Measurements from ENCODE around the gene PML.

PML gene

DNA sequence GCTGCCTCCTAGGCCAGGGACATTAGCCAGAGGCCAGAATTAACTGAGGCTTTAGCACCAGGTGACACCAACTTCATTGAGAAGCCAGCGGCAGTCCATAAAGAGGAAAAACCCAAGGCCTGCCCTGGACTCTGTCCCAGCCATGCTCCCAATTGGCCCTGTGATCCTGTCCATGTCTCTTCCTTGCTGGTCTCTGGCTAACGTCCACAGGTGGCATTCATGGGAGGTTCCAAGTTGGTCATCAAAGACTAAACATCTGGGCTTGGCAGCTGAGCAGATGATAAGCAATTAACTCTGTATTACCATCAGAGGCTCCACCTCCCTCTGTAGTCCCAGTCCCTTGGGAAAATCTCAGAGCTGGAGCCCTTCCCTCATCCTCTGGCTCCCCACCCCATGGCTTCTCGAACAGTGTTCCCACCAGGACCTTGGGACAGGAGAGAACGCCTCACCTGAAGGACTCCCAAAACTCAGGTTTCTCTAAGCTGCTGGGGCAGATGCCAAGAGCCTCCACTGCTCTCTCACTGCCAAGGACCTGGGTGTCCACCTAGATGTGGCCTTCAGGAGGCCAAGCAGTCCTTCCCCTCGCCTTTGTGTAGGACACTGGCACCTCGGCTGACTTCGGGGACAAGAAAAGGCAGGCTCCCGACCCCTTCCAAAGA lies 47.4 kb downstream of the PML start:
- no peak for TF ChIP-seq POLR2A (IDR thresholded peaks at IDR 0.05; ENCODE audit: low read depth, low read length)
- TF ChIP-seq POU2F2 (IDR thresholded peaks at IDR 0.05; ENCODE audit: low read depth, low read length), result no peak
- DNase-seq (ENCODE audit: insufficient read length, low spot score), result no peak
- FAIRE-seq, result no peak

DNA sequence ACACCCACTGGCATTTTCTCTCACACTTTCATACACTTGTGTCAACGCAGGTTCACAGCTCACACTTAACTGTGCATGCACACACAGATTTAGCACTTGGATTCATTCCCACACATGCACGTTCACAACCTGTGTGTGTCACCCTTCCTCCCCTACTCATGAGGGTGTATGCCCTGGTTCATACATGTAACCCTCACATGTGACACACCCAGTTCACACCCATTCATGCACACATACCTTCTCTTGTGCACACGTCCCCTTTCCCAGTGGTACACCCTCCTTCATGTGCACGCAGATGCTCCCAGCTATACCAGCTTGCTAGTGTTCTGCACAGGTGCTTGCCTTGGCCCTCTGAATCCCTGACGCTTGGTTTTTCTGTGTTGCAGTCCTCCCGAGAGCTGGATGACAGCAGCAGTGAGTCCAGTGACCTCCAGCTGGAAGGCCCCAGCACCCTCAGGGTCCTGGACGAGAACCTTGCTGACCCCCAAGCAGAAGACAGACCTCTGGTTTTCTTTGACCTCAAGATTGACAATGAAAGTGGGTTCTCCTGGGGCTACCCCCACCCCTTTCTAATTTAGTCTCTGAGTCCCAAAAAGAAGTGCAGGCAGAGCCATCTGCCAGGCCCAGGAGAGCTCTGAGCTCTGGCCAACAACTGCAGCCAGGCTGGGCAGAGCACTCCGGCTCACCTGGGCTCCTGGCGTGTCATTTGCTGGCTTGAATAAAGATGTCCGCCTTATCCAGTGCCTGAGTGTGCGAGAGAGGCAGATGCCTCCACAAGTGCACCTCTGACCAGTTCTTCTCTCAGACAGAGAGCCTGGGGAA lies 48.3 kb downstream of the PML start:
- DNase-seq (ENCODE audit: insufficient read length, low spot score) (no peak), FAIRE-seq (no peak)
- TF ChIP-seq TAF1 (IDR thresholded peaks at IDR 0.05; ENCODE audit: low read depth, low read length) (no peak), PAX5 (IDR thresholded peaks at IDR 0.05; ENCODE audit: insufficient read depth, low read length, severe bottlenecking) (no peak), POU2F2 (IDR thresholded peaks at IDR 0.05; ENCODE audit: low read depth, low read length) (no peak), POLR2A (IDR thresholded peaks at IDR 0.05; ENCODE audit: low read depth, low read length) (no peak), SPI1 (IDR thresholded peaks at IDR 0.05; ENCODE audit: low read depth, low read length) (no peak), POLR2AphosphoS5 (IDR thresholded peaks at IDR 0.05; ENCODE audit: low read depth, low read length) (no peak)

DNA sequence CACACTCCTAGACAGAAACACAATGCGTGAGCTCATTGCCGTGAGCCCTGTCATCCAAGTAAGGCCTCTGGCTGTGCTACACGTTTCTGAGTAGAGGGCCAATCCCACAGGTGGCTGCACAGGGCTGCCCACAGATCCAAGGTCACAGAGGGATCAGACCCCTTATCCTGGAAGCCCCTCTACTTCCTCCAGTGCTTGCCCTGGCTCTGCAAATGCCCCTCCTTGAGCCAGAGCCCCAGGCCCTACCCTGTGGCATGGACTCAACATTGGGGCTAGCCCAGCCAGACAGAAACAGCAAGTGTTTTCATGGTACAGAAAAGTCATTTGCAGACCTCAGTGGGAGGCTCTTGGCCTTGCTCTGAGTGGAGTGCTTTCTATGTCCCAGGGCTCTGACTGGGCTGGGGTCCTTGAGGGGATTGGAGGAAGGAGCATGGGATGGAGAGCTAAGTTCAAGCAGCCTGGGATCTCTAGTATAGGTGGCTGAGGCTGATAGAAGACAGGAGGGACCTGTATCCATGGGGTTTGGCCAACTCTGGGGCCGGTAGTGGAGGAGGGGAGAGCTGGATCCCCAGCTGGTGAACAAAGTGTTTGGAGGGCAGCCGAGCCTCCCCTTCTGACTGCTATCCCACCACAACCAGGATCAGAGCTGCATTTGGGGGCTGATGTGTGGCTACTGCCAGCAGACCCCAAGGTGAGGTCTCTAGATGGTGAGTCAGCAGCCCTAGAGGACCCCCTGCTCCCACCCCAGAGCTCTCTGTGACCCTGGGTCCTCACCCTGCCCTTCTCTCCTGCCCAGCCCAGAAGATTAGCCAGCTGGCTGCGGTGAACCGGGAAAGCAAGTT lies 49.1 kb downstream of the PML start:
- TF ChIP-seq PAX5 (IDR thresholded peaks at IDR 0.05; ENCODE audit: insufficient read depth, low read length, severe bottlenecking), result no peak
- no peak for TF ChIP-seq POLR2A (IDR thresholded peaks at IDR 0.05; ENCODE audit: low read depth, low read length)
- TF ChIP-seq SPI1 (IDR thresholded peaks at IDR 0.05; ENCODE audit: low read depth, low read length), result no peak
- TF ChIP-seq POU2F2 (IDR thresholded peaks at IDR 0.05; ENCODE audit: low read depth, low read length), result no peak
- TF ChIP-seq POLR2AphosphoS5 (IDR thresholded peaks at IDR 0.05; ENCODE audit: low read depth, low read length), result no peak
- TF ChIP-seq TAF1 (IDR thresholded peaks at IDR 0.05; ENCODE audit: low read depth, low read length), result no peak
- FAIRE-seq (no peak), DNase-seq (ENCODE audit: insufficient read length, low spot score) (no peak)

DNA sequence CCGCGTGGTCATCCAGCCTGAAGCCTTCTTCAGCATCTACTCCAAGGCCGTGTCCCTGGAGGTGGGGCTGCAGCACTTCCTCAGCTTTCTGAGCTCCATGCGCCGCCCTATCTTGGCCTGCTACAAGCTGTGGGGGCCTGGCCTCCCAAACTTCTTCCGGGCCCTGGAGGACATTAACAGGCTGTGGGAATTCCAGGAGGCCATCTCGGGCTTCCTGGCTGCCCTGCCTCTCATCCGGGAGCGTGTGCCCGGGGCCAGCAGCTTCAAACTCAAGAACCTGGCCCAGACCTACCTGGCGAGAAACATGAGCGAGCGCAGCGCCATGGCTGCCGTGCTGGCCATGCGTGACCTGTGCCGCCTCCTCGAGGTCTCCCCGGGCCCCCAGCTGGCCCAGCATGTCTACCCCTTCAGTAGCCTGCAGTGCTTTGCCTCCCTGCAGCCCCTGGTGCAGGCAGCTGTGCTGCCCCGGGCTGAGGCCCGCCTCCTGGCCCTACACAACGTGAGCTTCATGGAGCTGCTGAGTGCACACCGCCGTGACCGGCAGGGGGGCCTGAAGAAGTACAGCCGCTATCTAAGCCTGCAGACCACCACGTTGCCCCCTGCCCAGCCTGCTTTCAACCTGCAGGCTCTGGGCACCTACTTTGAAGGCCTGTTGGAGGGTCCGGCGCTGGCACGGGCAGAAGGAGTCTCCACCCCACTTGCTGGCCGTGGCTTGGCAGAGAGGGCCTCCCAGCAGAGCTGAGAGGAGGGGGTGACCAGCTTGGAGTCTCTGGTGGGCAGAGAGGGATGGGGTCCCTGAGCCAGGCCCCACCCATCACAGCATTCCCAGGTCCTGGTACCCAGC lies 50.0 kb downstream of the PML start:
- TF ChIP-seq TAF1 (IDR thresholded peaks at IDR 0.05; ENCODE audit: low read depth, low read length) (no peak), POLR2AphosphoS5 (IDR thresholded peaks at IDR 0.05; ENCODE audit: low read depth, low read length) (no peak), POU2F2 (IDR thresholded peaks at IDR 0.05; ENCODE audit: low read depth, low read length) (no peak), SPI1 (IDR thresholded peaks at IDR 0.05; ENCODE audit: low read depth, low read length) (no peak), POLR2A (IDR thresholded peaks at IDR 0.05; ENCODE audit: low read depth, low read length) (no peak), PAX5 (IDR thresholded peaks at IDR 0.05; ENCODE audit: insufficient read depth, low read length, severe bottlenecking) (no peak)
- FAIRE-seq (no peak), DNase-seq (ENCODE audit: insufficient read length, low spot score) (no peak)

DNA sequence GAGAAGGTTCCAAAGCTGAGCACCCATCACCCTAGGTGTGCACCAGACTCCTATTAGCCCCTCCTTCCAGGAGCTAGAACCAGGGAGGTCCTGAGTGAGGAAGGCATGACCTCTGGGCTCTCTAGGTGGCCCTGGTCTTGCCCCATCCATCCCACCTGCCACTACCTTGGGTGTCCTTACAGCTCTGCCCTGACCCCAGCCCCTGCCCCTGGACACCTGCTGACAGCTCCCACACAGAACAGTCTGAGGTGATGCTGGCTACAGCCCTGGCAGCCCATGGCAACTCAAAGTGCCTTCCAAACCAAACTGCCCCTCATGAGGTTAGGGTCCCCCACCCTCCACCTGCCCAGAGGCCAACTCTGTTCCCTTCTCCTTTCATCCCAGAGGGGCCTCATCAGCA lies 50.7 kb downstream of the PML start:
- TF ChIP-seq SPI1 (IDR thresholded peaks at IDR 0.05; ENCODE audit: low read depth, low read length) (no peak), POU2F2 (IDR thresholded peaks at IDR 0.05; ENCODE audit: low read depth, low read length) (no peak)
- no peak for FAIRE-seq

DNA sequence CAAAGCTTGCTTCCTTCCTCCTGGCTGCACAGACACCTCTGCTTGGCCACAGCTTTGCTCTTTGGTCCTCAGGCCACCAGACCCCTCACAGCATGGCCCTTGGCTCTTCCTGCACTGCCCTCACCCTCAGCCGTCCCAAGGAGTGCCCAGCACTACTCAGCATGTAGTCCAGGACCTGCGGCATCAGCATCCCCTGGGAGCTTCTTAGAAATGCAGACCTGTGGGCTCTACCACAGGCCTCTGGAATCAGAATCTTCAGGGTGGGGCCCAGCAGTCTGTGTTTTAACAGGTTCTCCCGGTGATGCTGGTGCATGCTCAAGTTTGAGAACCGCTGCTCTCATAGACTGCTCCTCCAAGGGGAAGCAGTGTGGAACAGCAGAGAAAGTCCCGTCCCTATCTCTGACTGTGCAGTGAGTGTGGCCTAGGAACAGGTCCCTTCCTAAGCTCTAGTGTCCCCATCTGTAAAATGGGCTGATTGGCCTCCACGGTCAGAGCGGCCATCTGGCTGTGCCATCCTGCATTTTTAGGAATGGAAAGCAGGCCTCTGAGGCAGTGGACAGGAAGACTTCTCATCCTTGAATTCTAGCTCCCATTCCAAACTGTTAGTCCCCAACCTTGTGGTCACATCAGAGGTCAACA lies 51.2 kb downstream of the PML start:
- no peak for FAIRE-seq
- DNase-seq (ENCODE audit: insufficient read length, low spot score), result no peak

More for the DNA sequence above, 50.7 kb downstream of the PML start:
- no peak for DNase-seq (ENCODE audit: insufficient read length, low spot score)

DNA sequence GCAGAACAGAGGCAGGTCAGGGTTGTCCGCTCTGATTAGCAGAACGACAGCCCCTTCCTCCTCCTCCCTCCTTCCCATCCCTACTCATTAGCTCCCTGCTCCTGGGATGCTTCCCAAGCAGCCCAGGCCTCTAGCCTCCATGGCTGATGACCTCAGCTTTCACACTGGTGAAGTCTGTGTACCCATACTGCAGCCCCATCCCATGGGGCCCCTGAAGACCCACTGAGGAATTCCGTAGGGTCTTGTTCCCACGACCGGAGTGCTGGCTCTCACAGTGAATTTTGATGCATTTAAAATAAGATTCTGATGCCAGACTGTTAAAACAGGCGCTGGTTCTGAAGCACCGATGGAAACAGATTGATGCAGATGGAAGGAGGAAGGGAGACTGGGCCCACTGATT lies 51.8 kb downstream of the PML start:
- no peak for TF ChIP-seq SPI1 (IDR thresholded peaks at IDR 0.05; ENCODE audit: low read depth, low read length)
- DNase-seq (ENCODE audit: insufficient read length, low spot score) (no peak), FAIRE-seq (no peak)

More for the DNA sequence above, 51.2 kb downstream of the PML start:
- no peak for TF ChIP-seq POLR2AphosphoS5 (IDR thresholded peaks at IDR 0.05; ENCODE audit: low read depth, low read length)
- TF ChIP-seq SPI1 (IDR thresholded peaks at IDR 0.05; ENCODE audit: low read depth, low read length), result no peak
- TF ChIP-seq POU2F2 (IDR thresholded peaks at IDR 0.05; ENCODE audit: low read depth, low read length), result no peak
- no peak for TF ChIP-seq POLR2A (IDR thresholded peaks at IDR 0.05; ENCODE audit: low read depth, low read length)
- no peak for TF ChIP-seq TAF1 (IDR thresholded peaks at IDR 0.05; ENCODE audit: low read depth, low read length)
- TF ChIP-seq PAX5 (IDR thresholded peaks at IDR 0.05; ENCODE audit: insufficient read depth, low read length, severe bottlenecking), result no peak

DNA sequence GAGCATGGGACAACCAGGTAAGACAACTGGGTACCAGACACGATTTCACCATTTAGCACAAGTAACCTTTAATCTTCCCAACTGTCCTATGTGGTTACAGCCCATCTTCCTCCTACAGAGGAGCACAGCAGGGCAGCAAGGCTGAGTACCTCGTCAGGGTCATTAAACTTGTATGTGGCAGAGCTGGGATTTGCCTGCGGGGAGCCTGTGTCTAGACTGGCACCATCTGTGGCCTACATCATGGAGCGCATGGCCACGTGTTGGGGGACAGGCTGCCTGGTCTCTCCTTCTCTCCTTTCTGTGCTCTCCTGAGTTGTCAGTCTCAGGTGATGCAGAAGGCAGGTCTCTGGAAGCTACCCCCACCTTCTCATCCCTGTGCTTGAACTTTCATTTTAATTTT lies 55.6 kb downstream of the PML start:
- FAIRE-seq (no peak), DNase-seq (ENCODE audit: insufficient read length, low spot score) (no peak)
- TF ChIP-seq POLR2A (IDR thresholded peaks at IDR 0.05; ENCODE audit: low read depth, low read length) (no peak), POU2F2 (IDR thresholded peaks at IDR 0.05; ENCODE audit: low read depth, low read length) (no peak), SPI1 (IDR thresholded peaks at IDR 0.05; ENCODE audit: low read depth, low read length) (no peak), TAF1 (IDR thresholded peaks at IDR 0.05; ENCODE audit: low read depth, low read length) (no peak), POLR2AphosphoS5 (IDR thresholded peaks at IDR 0.05; ENCODE audit: low read depth, low read length) (no peak)

Data from GM12891 (cell line).